Upper lobe of left lung (tissue), 6 donors: ENCODE measurements around the gene GOLPH3. TPM values are rescaled to one million over a fixed set of nuclear protein-coding genes. Genes with fewer than 3 reads are reported as not detected.
A peak's percentile ranks its signal among the peaks of the same experiment; 100 is the strongest.
"Not testable (repeated sequence)": the region's sequence is repeated elsewhere in the genome, so short reads cannot be mapped to it uniquely, and the experiment has no call there.

Experiments
- ATAC-seq, 2 donors: fragments of 200-7000 bp; cut with Tn5 transposase; one replicate each; pipeline ENCODE4 v1.9.1; 2022; ENCODE audit warnings: mild to moderate bottlenecking in 2 of 2, moderate library complexity in 2 of 2; ENCODE audit not compliant: low FRiP score in 2 of 2
- DNase-seq, 2 donors: peaks; one replicate each; pipeline ENCODE4 v3.0.0-alpha.2; 2019 to 2020
- H3K27ac ChIP-seq, 4 donors: fragments of 200-600 bp; sonication (generic); one replicate each; pipeline ENCODE4 v1.5.1; 2016 to 2019
- H3K27me3 ChIP-seq, 4 donors: fragments of 200-600 bp; sonication (generic); one replicate each; pipeline ENCODE4 v1.5.1; 2017 to 2019
- H3K36me3 ChIP-seq, 4 donors: fragments of 200-600 bp; sonication (generic); one replicate each; pipeline ENCODE4 v1.5.1; 2016 to 2019
- H3K4me1 ChIP-seq, 4 donors: fragments of 200-600 bp; sonication (generic); one replicate each; pipeline ENCODE4 v1.5.1; 2018 to 2019
- H3K4me3 ChIP-seq, 4 donors: fragments of 200-600 bp; sonication (generic); one replicate each; pipeline ENCODE4 v1.5.1; 2017 to 2019; ENCODE audit warnings: mild to moderate bottlenecking in 2 of 4, moderate library complexity in 1 of 4
- H3K9me3 ChIP-seq, 4 donors: fragments of 200-600 bp; sonication (generic); one replicate each; pipeline ENCODE4 v1.5.1; 2018 to 2019
- EP300 ChIP-seq, 4 donors: sonication (generic); formaldehyde crosslinking; IDR thresholded peaks; one replicate each; pipeline ENCODE4 v1.5.1; 2017; ENCODE audit warnings: antibody characterized with exemption in 4 of 4, control low read depth in 2 of 4
- POLR2A ChIP-seq, 4 donors: fragments of 450-650 bp; IDR thresholded peaks; one replicate each; pipeline ENCODE4 v1.5.1; 2016 to 2017; ENCODE audit warnings: antibody characterized with exemption in 4 of 4, mild to moderate bottlenecking in 2 of 4
- POLR2AphosphoS5 ChIP-seq, 2 donors: sonication (generic); formaldehyde crosslinking; IDR thresholded peaks; one replicate each; pipeline ENCODE4 v1.5.1; 2017; ENCODE audit warnings: antibody characterized with exemption in 2 of 2
- WGBS, 2 donors: methylation state at CpG; one replicate each; pipeline ENCODE4 v1.1.5; 2017 to 2018; 5-methylcytosine and 5-hydroxymethylcytosine counted together
- total RNA-seq, 6 donors: library from RNA; depleted of rRNA in 4 of 6; stranded (reverse); fragments of >200 nt in 4 of 6; gene quantifications; one replicate each; pipeline versions ENCODE4 v1.1.0 to v1.2.1, GENCODE V29; 2016 to 2021
- TF ChIP-seq, protein P1 (sequence below), 6 experiments: fragments of 450-650 bp in 4 of 6; fragments of 200-600 bp in 2 of 6; sonication (generic) in 2 of 6; IDR thresholded peaks; one replicate each; pipeline ENCODE4 v1.5.1; 2016 to 2019; ENCODE audit warnings: antibody characterized with exemption in 6 of 6
- donor health status: DM: no; HTN: no; CAD: no; lungs with moderate emphysema.
- donor health status: DM: no; HTN: yes; CAD: no; lungs with severe emphysema.

Gene GOLPH3
- total RNA-seq, 6 donors from 2014 or later = 90.1 to 127 (median 123) TPM

DNA sequence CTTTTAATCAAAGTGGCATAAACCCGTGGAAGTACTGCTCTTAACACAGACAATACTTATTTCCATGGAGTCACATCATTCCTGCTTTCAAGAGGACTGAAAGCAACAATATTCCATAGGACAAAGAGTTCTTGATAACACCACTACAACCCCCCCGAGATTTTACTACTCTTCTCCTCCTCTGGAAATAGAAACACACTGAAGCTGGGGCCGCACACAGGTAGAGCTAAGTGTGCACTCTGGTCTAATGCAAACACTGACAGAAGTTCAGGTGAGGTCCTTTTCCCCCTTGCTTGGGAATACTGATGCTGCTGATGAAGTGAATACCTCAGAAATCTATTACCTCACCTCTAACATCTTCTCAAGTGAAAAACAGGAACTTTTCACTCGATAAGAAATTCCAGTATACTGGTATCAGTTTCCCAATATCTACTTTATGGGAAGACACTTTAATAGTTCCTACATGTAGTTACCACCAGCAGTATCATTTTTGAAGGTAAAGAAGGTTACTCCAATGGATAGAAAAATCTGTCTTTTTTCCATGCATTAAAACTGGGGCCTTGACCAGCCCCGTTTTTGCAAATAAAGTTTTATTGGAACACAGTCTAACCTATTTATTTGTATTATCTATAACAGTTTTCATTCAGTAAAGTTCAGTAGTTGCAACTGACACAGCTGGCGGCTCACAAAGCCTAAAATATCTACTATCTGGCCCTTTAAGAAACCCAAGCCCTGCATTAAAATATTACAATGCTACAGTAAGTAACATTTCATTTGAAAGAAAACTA, 50.0 kb downstream of the GOLPH3 start:
- Histone ChIP-seq H3K36me3 (peaks cover 4 to 56% (median 28%) of the 10 kb centered on the region in 4 donors), H3K4me3 (no peak overlapping the region), H3K27me3 (no peaks in the 10 kb centered on the region), H3K9me3 (no peaks in the 10 kb centered on the region), H3K4me1 (peaks cover 9 to 22% (median 14%) of the 10 kb centered on the region in 4 donors), H3K27ac (peak overlapping the region in 1 of 4 donors; percentile 25)
- ATAC-seq = no peak
- 61 to 81% methylated on average over 6 of the region's 6 CpGs for WGBS, 2 donors
- no peak for DNase-seq
- no peak for TF ChIP-seq POLR2AphosphoS5 (IDR thresholded peaks at IDR 0.05)

DNA sequence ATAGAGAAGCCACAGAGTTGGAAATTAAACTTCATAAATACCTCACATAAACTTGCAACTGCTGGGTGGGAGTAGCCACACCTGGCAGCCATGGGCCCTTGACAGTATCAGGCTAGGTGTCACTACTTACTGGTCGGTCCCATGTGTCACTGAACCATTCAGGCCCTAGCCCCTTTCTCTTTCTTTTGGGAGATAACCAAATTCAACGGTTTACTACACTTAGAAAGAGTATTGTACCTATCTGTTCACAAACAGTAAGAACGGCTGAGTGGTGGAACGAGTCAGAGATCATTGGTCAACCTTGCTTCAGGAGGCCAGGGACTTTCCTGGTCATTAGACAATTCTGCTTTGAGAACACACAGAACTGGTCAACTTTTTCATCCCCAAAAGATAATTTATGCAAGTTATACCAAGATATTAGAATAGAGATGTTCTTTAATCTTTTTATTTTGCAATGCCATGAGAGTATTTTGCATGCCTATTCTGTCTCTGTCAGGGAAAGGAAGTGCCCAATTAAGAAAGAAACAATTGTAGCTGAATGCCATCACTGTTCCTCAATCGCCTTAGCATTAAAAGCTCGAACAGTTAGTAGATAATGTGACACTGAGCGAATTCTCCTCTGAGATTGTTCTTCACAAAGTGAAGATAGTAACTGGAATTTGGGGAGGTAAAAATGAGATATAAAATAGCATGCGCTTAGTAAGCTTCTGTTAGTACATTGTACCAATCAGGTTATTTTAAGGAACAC, 50.9 kb downstream of the GOLPH3 start:
- WGBS, 2 donors = 77 to 83% methylated on average over 8 of the region's 8 CpGs
- no peak for ATAC-seq
- H3K27ac ChIP-seq = peak overlapping the region in 1 of 4 donors; percentile 25
- H3K36me3 ChIP-seq = peaks cover 4 to 53% (median 28%) of the 10 kb centered on the region in 4 donors
- H3K4me3 ChIP-seq = no peak overlapping the region
- H3K27me3 ChIP-seq = no peaks in the 10 kb centered on the region
- DNase-seq = no peak
- no peaks in the 10 kb centered on the region for H3K9me3 ChIP-seq
- H3K4me1 ChIP-seq = peaks cover 9 to 22% (median 14%) of the 10 kb centered on the region in 4 donors
- no peak for TF ChIP-seq POLR2A (IDR thresholded peaks at IDR 0.05)

DNA sequence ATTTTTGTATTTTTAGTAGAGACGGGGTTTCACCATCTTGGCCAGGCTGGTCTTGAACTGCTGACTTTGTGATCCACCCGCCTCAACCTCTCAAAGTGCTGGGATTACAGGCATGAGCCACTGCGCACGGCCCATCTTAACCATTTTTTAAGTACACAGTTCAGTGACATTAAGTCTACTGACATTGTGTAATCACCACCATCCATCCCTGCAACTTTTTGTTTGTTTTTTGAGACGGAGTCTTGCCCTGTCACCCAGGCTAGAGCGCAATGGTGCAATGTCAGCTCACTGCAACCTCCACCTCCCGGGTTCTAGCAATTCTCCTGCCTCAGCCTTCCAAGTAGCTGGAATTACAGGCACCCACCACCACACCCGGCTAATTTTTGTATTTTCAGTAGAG, 55.2 kb downstream of the GOLPH3 start:
- peaks cover 0 to 54% (median 17%) of the 10 kb centered on the region in 4 donors for H3K36me3 ChIP-seq
- H3K4me3 ChIP-seq, DNase-seq, H3K9me3 ChIP-seq, H3K27ac ChIP-seq, H3K27me3 ChIP-seq, ATAC-seq, H3K4me1 ChIP-seq: not testable (repeated sequence)
- WGBS, 2 donors = 87 to 94% methylated on average over 8 of the region's 8 CpGs

DNA sequence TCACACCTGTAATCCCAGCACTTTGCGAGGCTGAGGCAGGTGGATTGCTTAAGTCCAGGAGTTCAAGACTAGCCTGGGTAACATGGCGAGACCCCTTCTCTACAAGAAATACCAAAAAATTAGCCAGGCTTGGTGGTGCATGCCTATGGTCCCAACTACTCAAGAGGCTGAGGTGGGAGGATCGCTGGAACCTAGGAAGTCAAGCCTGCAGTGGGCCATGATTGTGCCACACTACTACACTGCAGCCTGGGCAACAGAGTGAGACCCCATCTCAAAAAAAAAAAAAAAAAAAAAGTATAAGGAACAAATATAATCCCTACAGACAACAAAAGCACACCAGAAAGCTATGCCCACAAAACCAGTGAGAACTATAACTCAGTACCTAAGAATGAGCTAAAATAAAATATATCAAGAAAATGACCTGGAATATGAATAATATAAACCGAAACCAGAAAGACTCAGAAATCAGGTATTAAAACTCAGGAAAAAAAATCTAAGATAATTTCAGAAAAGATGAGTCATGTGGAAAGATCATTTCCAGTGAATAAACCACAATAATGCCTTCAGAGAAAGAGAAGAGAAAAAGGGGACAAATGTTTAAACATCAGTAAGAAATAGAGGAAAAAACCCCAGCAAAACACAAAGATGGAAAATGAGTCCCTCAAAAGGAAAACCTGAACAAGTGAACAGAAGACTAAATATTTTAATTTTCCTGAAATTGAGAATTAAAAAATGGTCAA, 57.4 kb downstream of the GOLPH3 start:
- no peaks in the 10 kb centered on the region for H3K9me3 ChIP-seq
- no peak for DNase-seq
- no peak overlapping the region for H3K27ac ChIP-seq
- H3K4me1 ChIP-seq = peaks cover 0 to 3% (median 0%) of the 10 kb centered on the region in 4 donors
- H3K36me3 ChIP-seq = peaks cover 0 to 60% (median 18%) of the 10 kb centered on the region in 4 donors
- WGBS, 2 donors = 98% methylated on average over 4 of the region's 4 CpGs
- no peak for ATAC-seq
- no peak for TF ChIP-seq POLR2AphosphoS5 (IDR thresholded peaks at IDR 0.05)
- TF ChIP-seq, protein P1, sequence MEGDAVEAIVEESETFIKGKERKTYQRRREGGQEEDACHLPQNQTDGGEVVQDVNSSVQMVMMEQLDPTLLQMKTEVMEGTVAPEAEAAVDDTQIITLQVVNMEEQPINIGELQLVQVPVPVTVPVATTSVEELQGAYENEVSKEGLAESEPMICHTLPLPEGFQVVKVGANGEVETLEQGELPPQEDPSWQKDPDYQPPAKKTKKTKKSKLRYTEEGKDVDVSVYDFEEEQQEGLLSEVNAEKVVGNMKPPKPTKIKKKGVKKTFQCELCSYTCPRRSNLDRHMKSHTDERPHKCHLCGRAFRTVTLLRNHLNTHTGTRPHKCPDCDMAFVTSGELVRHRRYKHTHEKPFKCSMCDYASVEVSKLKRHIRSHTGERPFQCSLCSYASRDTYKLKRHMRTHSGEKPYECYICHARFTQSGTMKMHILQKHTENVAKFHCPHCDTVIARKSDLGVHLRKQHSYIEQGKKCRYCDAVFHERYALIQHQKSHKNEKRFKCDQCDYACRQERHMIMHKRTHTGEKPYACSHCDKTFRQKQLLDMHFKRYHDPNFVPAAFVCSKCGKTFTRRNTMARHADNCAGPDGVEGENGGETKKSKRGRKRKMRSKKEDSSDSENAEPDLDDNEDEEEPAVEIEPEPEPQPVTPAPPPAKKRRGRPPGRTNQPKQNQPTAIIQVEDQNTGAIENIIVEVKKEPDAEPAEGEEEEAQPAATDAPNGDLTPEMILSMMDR (IDR thresholded peaks at IDR 0.05) = no peak
- no peak for TF ChIP-seq POLR2A (IDR thresholded peaks at IDR 0.05)
- TF ChIP-seq EP300 (IDR thresholded peaks at IDR 0.05) = no peak
- H3K27me3 ChIP-seq = no peaks in the 10 kb centered on the region
- H3K4me3 ChIP-seq = no peak overlapping the region

DNA sequence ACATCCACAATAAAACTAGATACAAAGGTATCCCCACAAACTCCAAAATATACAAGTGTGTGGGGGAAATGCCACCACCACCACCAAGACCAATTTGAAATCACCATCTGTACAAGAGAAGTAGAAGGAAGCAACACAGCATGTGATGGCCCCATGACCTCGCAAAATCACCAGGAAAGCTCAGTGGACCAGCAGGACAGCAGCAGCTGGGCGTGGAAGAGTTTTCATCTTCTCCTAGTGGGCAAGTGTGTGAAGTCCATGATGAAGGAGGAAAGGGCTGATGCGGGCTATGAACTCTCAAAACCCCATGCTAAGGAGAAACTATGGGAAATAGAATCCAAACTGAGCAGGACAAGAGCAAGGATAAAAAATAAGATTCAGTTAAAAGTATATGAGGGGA, 58.1 kb downstream of the GOLPH3 start:
- no peak for DNase-seq
- Histone ChIP-seq H3K36me3 (peaks cover 0 to 60% (median 19%) of the 10 kb centered on the region in 4 donors), H3K27me3 (no peaks in the 10 kb centered on the region), H3K27ac (no peak overlapping the region), H3K4me3 (no peak overlapping the region), H3K4me1 (peaks cover 0 to 3% (median 0%) of the 10 kb centered on the region in 4 donors), H3K9me3 (no peaks in the 10 kb centered on the region)
- WGBS, 2 donors = 92 to 95% methylated on average over 3 of the region's 3 CpGs
- TF ChIP-seq, protein P1 (IDR thresholded peaks at IDR 0.05) = no peak
- TF ChIP-seq POLR2A (IDR thresholded peaks at IDR 0.05) (no peak), POLR2AphosphoS5 (IDR thresholded peaks at IDR 0.05) (no peak), EP300 (IDR thresholded peaks at IDR 0.05) (no peak)
- no peak for ATAC-seq

DNA sequence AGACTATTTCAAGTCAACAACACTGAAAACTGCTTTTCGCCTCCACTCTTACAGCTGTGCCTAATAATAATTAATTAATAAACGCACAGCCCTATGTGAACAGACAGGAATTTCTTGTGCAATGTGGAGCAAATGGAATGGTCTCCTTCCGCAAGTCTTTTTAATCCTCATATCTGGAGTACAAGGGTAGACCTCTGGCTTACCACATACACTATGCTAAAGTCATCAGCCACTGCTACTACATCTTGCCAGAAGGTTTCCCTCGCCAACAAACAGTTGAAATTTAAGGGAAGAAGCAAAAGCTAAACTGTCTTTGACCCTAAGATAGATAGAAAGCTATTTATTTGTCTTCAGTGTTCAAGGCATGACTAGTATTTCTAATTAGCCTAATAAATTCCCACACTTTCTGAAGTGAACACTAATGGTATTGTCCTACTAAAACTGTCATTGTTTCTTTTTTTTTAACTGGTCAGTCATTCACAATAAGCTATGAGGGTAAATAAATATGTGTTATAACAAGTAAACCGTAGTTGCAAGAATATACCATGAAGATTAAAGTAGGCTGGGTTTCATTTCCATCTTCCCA, 63.9 kb downstream of the GOLPH3 start:
- Histone ChIP-seq H3K36me3 (peaks cover 22 to 89% (median 35%) of the 10 kb centered on the region in 4 donors), H3K27ac (no peak overlapping the region), H3K9me3 (no peaks in the 10 kb centered on the region), H3K27me3 (no peaks in the 10 kb centered on the region), H3K4me1 (no peaks in the 10 kb centered on the region), H3K4me3 (no peak overlapping the region)
- TF ChIP-seq POLR2A (IDR thresholded peaks at IDR 0.05) (no peak), POLR2AphosphoS5 (IDR thresholded peaks at IDR 0.05) (no peak)
- TF ChIP-seq, protein P1 (IDR thresholded peaks at IDR 0.05) = no peak
- 88 to 89% methylated on average over 5 of the region's 5 CpGs for WGBS, 2 donors
- ATAC-seq (no peak), DNase-seq (no peak)
